Keratinocyte (primary cell): ENCODE measurements around the gene CDH12. TPM values are rescaled to one million over a fixed set of nuclear protein-coding genes. Genes with fewer than 3 reads are reported as not detected.

ENCODE experiments used
- DNase-seq: peaks from one replicate; pipeline ENCODE4 v3.0.0-alpha.2; 2011; ENCODE audit warnings: low read depth, missing footprints, low spot score
- FAIRE-seq: peaks from 2 replicates; lab custom pipeline; 2011; peaks lifted over from hg19 to GRCh38; lab: Jason Lieb, UNC
- H2AFZ ChIP-seq: 2 replicates; pipeline ENCODE4 v1.6.0; 2012; ENCODE audit warnings: low read length, control low read depth, inconsistent platforms; ENCODE audit not compliant: control insufficient read depth
- H3K27ac ChIP-seq: 2 replicates; pipeline ENCODE4 v1.5.1; 2011; ENCODE audit warnings: low read length; ENCODE audit not compliant: control insufficient read depth, insufficient read depth
- H3K27me3 ChIP-seq: 3 replicates; pipeline ENCODE4 v1.6.0; 2011; ENCODE audit warnings: low read length; ENCODE audit not compliant: control insufficient read depth, insufficient read depth; ENCODE audit errors: extremely low read depth
- H3K36me3 ChIP-seq, 2 experiments: 2 replicates in 1 of 2; 3 replicates in 1 of 2; pipeline ENCODE4 v1.5.1; 2011; ENCODE audit warnings: low read length in 2 of 2, mild to moderate bottlenecking in 1 of 2; ENCODE audit not compliant: control insufficient read depth in 2 of 2, insufficient read depth in 2 of 2; ENCODE audit errors: extremely low read depth in 1 of 2
- H3K4me1 ChIP-seq: 3 replicates; pipeline ENCODE4 v1.5.1; 2011; ENCODE audit warnings: low read length; ENCODE audit not compliant: control insufficient read depth, insufficient read depth; ENCODE audit errors: extremely low read depth
- H3K4me2 ChIP-seq: 3 replicates; pipeline ENCODE4 v1.6.0; 2011; ENCODE audit warnings: low read depth, low read length; ENCODE audit not compliant: control insufficient read depth, insufficient read depth; ENCODE audit errors: extremely low read depth
- H3K4me3 ChIP-seq, 3 experiments: fragments of 200-600 bp in 1 of 3; sonication (generic) in 1 of 3; 2 replicates in 2 of 3; 3 replicates in 1 of 3; pipeline ENCODE4 v1.5.1; 2011 to 2016; ENCODE audit warnings: low read length in 3 of 3, mild to moderate bottlenecking in 3 of 3, control low read depth in 2 of 3, inconsistent platforms in 1 of 3, low read depth in 1 of 3, mixed read lengths in 1 of 3, mixed run types in 1 of 3, moderate library complexity in 1 of 3; ENCODE audit not compliant: control insufficient read depth in 2 of 3, insufficient read depth in 2 of 3; ENCODE audit errors: extremely low read depth in 1 of 3
- H3K79me2 ChIP-seq: 2 replicates; pipeline ENCODE4 v1.6.0; 2012; ENCODE audit warnings: low read length; ENCODE audit not compliant: control insufficient read depth, insufficient read depth
- H3K9ac ChIP-seq: 3 replicates; pipeline ENCODE4 v1.6.0; 2011; ENCODE audit warnings: low read length; ENCODE audit not compliant: control insufficient read depth, insufficient read depth; ENCODE audit errors: extremely low read depth
- H3K9me1 ChIP-seq: 3 replicates; pipeline ENCODE4 v1.6.0; 2011; ENCODE audit warnings: low read length; ENCODE audit not compliant: control insufficient read depth, insufficient read depth; ENCODE audit errors: extremely low read depth
- H3K9me3 ChIP-seq: 2 replicates; pipeline ENCODE4 v1.5.1; 2012; ENCODE audit warnings: low read depth, low read length; ENCODE audit not compliant: control insufficient read depth
- H4K20me1 ChIP-seq: 3 replicates; pipeline ENCODE4 v1.6.0; 2011; ENCODE audit warnings: low read length; ENCODE audit not compliant: control insufficient read depth, insufficient read depth; ENCODE audit errors: extremely low read depth
- CTCF ChIP-seq, 3 experiments: IDR thresholded peaks in 1 of 3; conservative IDR thresholded peaks in 1 of 3; optimal IDR thresholded peaks in 1 of 3; 2 replicates in 2 of 3; 3 replicates in 1 of 3; pipeline versions ENCODE3 to v1.5.1; 2011; ENCODE audit warnings: low read length in 3 of 3, mild to moderate bottlenecking in 3 of 3, moderate library complexity in 2 of 3, control low read depth in 1 of 3, inconsistent platforms in 1 of 3; ENCODE audit not compliant: insufficient read depth in 2 of 3; ENCODE audit errors: extremely low read depth in 1 of 3
- EZH2 ChIP-seq: IDR thresholded peaks from one replicate; pipeline ENCODE4 v1.6.1; 2012; ENCODE audit warnings: inconsistent platforms, mild to moderate bottlenecking, low read length, moderate library complexity
- dilution Hi-C: fragments of 300-500 bp; cut with MboI; formaldehyde crosslinking; loops from one replicate; pipeline ENCODE4 v1.7.0; 2020; ENCODE audit warnings: low sequenced_read_pairs; ENCODE audit not compliant: extremely low pct_ligation_motif_present
- polyA plus RNA-seq, 5 experiments: library from polyadenylated mRNA; depleted of rRNA in 3 of 5; stranded (reverse) in 3 of 5; stranded (forward) in 1 of 5; unstranded in 1 of 5; fragments of >200 nt; gene quantifications; 1 replicate in 1 of 5; 2 replicates in 3 of 5; 3 replicates in 1 of 5; pipeline versions ENCODE4 v1.2.1 to v1.2.3, GENCODE V29; 2011 to 2012; ENCODE audit warnings: missing spikeins in 2 of 5, low read depth in 1 of 5, low replicate concordance in 1 of 5

Gene CDH12
- polyA plus RNA-seq, 1 donor (not counting 4 experiments of a cell fraction or from before 2014, with no cell fraction given): not detected

GRCh38 chr5:21776466-21776865 lies 1076.7 kb downstream of the CDH12 start:
- DNase-seq (no peak), FAIRE-seq (no peak)
- Histone ChIP-seq H3K9ac (no peak overlapping the region), H2AFZ (no peak overlapping the region), H3K9me1 (no peaks in the 10 kb centered on the region), H3K79me2 (no peaks in the 10 kb centered on the region), H3K4me2 (no peak overlapping the region), H3K4me1 (peaks cover 25% of the 10 kb centered on the region), H4K20me1 (no peaks in the 10 kb centered on the region), H3K36me3 (no peaks in the 10 kb centered on the region), H3K4me3 (no peak overlapping the region), H3K27me3 (no peaks in the 10 kb centered on the region), H3K27ac (no peak overlapping the region), H3K9me3 (no peaks in the 10 kb centered on the region)
- TF ChIP-seq CTCF (optimal IDR thresholded peaks at IDR 0.05 in 1 of 3, IDR thresholded peaks at IDR 0.05 in 1 of 3, conservative IDR thresholded peaks at IDR 0.05 in 1 of 3; ENCODE audit: extremely low read depth in 1 of 3, insufficient read depth in 2 of 3, low read length in 3 of 3) (no peak), EZH2 (no peak)
- dilution Hi-C loops: no loop called here

- FAIRE-seq (peak; percentile 95), DNase-seq (peak; percentile 97)
- H3K27ac ChIP-seq: peak overlapping the region; percentile 80
- H3K9me3 ChIP-seq: no peaks in the 10 kb centered on the region
- no peak overlapping the region for H2AFZ ChIP-seq
- H3K4me1 ChIP-seq: peaks cover 25% of the 10 kb centered on the region
- H3K9me1 ChIP-seq: no peaks in the 10 kb centered on the region
- H3K36me3 ChIP-seq: no peaks in the 10 kb centered on the region
- dilution Hi-C loops: no loop called here
- no peak for TF ChIP-seq EZH2
- TF ChIP-seq CTCF (optimal IDR thresholded peaks at IDR 0.05 in 1 of 3, IDR thresholded peaks at IDR 0.05 in 1 of 3, conservative IDR thresholded peaks at IDR 0.05 in 1 of 3; ENCODE audit: extremely low read depth in 1 of 3, insufficient read depth in 2 of 3, low read length in 3 of 3): no peak
- H3K4me2 ChIP-seq: peak overlapping the region; percentile 61
- H3K27me3 ChIP-seq: no peaks in the 10 kb centered on the region
- H3K9ac ChIP-seq: no peak overlapping the region
- H4K20me1 ChIP-seq: no peaks in the 10 kb centered on the region
- H3K79me2 ChIP-seq: no peaks in the 10 kb centered on the region
- H3K4me3 ChIP-seq: peak overlapping the region in 2 of 3 experiments; percentile 10 to 21
These were observed 1078.3 kb downstream of the CDH12 start for GRCh38 chr5:21774801-21775200.
